GM19438 (cell line): Measurements from ENCODE around the gene CANT1.

Experiments used
- ATAC-seq: cut with Tn5 transposase; IDR thresholded peaks from one replicate; pipeline ENCODE4 v1.9.1; 2021; ENCODE audit warnings: low read depth; ENCODE audit not compliant: unreplicated experiment

CANT1 gene

GRCh38 chr17:78998311-78999055 is 11.1 kb downstream of the CANT1 start:
- ATAC-seq: no peak

DNA sequence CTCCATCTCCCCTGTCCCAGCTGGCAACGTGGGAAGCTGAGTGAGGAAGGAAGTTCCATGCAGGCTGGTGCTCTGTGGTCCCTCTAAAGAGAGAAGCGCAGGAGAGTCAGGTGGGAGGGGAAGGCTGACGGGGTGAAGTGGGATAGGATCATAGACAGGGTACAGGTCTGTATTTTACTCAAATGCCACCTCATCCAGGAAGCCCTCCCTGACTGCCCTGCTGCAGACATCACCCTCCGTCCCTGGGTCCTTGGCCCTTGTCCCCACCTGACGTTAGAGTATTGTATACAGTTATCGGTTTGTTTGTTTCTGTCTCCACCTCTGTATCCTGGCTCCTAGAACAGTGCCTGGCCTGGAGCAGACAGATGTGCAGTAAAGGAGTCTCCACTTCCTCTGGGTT is 11.7 kb downstream of the CANT1 start:
- no peak for ATAC-seq

GRCh38 chr17:78997231-78997741 is 12.3 kb downstream of the CANT1 start:
- no peak for ATAC-seq

DNA sequence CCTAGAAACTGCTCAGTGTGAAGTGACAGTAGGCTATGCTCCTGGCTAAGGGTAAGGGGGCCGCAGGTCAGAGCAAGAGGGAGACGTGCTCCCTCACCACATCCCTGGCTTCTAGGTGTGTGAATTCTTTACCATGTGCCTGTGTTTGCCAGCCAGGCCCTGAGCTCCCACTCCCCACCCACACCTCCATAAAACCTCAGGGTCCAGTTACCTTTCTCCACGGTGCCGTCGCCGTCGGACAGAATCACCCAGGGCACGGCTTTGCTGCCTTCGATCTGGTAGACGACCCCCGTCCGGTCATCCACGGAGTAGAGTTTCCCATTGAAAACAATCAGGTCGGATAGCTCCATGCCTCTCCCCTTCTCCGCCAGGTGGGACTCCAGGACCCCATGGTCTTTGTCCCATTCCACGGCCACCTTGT is 12.8 kb downstream of the CANT1 start:
- ATAC-seq: no peak

DNA sequence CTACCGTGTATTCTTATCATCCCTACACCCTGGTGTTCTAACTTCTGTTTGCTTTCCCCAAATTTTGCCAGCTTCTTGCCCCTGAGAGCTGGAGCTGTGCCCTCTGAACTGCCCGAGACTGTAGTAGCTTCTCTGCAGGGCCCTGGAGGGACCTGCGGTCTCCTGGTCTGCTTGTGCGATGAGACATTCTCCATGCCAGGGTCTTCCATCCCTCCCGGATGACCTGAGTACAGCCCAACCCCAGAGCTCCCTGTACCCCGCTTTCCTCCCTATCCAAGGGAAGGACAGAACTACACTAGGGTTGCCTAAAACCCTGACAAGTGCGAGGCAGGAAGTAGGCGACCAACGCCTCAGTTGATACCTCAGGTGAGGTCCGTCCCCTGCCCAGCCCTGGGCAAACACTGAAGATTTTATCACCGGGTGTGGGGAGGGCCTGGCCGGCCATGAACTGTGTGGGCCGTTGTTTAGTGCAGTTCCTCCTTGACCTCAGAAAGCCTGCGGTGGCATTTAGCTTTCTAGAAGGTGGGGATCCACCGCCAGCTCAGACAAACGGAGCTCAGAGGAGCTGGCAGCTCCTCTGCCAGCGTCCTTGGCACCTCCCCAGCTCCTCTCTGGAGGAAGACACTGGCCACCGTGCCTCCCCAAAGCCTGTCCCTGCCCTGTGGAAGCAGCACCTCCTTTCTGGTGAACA is 13.7 kb downstream of the CANT1 start:
- ATAC-seq: no peak

DNA sequence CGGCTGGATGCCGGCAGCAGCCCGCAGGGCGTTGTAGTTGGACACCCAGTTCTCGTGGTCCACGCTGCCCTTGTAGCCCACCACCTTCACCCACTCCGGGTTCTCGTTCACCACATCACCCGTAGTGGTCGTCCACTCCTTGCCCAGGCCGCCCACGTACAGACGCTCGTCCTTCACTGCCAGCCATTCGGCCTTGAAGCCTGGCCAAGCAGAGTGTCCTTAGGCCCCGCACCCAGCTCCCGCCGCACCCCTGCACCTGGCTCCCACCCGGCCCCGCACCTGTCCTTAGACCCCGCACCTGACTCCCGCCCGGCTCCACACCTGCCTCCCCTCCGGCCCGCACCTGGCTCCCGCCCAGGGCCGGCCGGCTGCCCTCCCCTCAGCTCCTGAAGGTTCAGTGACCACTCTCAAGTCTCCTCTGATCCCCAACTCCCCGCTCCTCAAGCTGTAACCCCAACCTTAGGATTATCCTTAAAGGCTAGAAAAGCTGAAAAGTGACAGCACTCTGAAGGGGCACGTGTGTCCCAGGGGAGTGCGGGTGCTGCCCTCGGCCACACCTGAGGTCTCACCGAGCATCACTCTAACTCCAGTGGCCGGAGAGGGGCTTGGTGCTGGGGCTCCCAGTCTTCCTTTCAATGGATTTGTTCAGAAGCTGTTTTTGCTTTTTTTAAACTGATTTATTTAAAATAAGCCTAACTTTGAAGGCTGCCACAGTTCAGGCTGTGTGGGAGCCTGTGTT is 14.4 kb downstream of the CANT1 start:
- no peak for ATAC-seq

DNA sequence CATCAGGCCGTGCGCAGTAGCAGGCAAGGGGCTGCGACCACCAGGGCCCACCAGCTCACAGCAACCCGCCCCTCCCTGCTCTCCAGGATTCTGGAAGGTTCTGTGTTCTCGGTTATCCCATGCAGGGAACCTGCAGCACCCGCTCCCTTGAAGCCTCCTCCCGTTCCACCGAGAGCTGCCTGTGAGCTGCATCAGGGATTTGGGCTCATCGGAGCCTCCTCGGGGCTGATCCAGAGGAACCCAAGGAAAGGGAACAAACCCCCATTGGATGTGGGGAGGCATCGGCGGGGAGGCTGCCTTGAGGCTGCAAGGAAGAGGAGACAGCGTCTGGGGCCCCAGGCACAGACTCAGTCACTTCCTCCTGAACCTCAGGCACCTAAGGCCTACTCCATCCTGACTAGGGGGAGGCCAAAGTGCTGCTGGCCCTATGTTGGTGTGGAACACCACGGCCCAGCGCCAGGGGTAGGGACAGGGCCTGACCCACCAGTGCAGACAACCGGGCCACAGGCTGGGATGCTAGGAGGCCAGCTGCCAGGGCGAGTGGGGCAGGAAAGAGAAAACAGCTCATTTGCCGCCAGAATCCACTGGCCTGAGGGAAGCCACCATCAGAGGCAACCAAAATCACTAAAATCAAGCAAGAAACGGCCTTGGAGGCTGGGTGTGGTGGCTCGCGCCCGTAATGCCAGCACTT is 15.4 kb downstream of the CANT1 start:
- ATAC-seq: no peak

DNA sequence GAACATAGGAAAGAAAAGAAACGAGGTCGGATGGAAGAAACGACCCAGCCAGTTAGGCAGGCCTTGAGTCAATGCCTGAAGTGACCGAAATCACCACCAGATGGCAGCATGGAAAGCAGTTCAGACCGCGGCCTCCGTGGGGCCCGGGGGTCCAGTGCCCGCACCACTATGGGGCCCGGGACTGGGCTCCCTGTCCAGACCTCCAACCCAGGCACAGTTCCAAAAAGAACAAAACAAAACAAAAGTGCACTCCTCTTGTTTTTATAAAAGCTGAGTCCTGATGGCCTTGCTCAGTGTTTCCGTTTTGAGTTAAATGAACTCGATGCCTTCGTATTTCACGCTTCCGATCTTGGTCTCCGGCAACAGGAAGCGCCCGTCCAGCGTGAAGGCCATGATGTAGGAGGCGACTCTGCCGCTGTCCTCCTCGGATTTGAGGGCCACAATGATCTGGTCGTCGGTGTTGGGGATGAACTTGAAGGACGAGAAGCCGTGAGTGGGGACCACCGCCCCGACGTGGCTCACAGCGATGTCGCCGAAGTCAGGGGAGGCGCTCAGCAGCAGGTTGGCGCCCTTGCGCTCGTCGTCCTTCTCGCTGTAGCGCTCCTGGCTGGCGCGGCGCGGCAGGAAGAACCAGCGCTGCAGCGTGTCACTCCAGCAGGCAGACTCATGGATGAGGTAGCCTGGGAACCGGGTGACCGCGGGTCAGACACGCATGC is 16.2 kb downstream of the CANT1 start:
- no peak for ATAC-seq

DNA sequence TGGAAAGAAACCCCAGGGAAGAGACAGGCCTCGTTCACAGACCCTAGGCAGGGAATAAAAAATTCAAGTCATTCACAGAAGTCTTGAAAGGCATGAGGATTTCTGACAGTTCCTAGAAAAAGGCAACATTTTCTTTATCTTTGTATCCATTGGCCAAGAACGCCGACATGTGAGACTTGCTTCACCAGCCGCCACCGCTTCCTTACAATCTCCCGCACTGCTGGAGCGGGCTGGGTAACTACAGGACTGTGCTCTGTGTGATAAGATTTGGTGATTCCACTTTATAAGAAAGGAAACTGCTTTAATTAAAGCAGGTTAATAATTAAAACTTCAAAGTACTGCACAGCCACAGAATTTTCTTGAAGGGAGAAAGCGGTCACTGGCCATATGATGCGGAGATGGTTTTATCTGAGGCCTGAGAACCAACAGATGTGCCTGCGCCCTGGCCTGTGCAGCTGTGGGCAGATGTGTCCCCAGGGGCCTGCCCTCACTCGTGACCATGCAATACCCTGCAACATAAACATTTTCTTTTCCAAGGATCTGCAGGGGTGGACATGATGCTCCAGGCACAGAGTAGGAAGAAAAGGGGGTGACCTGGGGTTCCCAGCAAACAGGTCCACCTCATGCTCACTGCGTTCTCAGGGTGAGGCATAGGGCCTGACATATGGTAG is 16.9 kb downstream of the CANT1 start:
- no peak for ATAC-seq

GRCh38 chr17:78991906-78992532 is 17.5 kb downstream of the CANT1 start:
- ATAC-seq: no peak

GRCh38 chr17:78991017-78991738 is 18.4 kb downstream of the CANT1 start:
- no peak for ATAC-seq

DNA sequence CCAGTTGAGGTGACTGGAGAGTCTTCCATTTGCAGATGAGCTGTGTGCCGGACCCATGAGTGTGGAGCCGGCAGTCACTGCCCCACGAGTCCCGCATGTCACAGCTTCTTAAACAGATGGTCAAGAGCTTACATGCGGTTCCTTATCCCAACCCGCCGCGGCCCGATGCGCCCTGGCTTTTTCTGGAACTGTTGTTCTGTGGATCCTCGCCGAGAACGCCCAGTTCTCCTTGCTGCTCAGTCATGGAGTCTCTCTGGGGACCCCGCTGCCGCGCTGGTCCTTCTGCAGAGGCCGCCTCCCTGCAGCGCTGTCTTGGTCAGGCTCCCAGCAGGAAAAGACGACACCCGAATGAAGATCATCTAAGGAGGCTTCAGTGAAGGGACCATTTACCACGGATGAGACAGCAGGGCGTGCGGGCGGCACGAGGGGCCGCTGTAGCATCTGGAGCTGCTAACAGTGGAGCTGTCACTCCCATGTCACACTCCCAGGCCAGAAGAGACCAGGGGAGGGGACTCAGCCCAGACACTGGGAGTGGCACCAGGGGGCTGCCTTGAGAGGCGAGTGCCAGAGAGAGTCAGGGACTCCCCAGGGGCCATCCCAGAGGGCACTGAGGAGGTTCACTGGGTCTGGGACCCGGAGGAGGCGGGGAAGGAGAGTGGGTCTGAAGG is 19.1 kb downstream of the CANT1 start:
- no peak for ATAC-seq

DNA sequence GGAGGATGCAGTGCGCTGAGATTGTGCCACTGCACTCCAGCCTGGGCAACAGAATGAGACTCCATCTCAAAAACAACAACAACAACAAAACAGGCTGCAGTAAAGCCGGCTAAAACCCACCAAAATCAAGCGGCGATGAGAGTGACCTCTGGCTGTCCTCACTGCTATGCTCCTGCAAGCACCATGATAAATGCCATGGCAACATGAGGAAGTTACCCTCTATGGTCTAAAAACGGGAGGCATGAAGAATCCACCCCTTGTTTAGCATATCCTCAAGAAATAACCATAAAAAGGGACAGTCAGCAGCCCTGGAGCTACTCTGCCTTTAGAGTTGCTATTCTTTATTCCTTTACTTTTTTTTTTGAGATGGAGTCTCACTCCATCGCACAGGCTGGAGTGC is 21.4 kb downstream of the CANT1 start:
- ATAC-seq: no peak

DNA sequence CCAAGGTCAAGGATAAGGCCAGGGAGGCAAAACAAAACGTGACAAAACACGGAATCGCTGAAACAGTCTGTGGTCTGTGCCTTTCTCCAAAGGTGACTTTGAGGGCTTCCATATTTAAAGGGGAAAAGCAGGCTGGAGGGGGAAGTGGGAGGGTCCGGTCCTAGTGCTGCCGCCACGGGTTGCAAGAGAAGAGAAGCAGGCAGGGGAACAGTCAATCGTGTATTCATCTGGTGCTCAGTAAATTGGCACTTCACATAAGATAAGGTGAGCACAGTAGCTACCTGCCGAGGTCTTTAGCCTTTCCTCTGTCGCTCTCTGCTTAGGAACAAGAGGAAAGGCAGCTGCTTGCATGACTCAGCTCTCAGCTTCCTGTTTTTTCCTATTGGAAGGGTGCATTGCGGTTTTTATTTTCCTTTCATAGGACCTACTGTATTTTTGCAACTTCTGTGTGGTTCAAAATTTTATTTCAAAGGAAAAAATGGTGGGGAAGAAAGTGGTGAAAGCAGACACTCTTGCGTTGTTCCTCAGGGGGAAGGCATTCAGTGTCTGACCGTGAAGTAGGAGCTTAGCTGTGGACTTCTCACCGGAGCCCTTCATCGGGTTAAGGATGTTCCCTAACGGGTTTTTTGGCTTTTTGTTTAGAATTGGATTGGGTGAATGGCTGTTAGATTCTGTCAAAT is 22.8 kb downstream of the CANT1 start:
- ATAC-seq: no peak

GRCh38 chr17:78986048-78986648 is 23.4 kb downstream of the CANT1 start:
- ATAC-seq: no peak

GRCh38 chr17:78985395-78985794 is 24.2 kb downstream of the CANT1 start:
- no peak for ATAC-seq
